Measurements from ENCODE around the gene MFAP3.

GRCh38 chr5:154063372-154063771 lies 24.6 kb downstream of the MFAP3 start:
- TF ChIP-seq ZNF274 (IDR thresholded peaks at IDR 0.05; ENCODE audit: low read depth, low read length) (no peak), YY1 (IDR thresholded peaks at IDR 0.05; ENCODE audit: insufficient read depth, insufficient read length) (no peak)
